Measurements from ENCODE around the gene CHCT1. TPM values are rescaled to one million over a fixed set of nuclear protein-coding genes. Genes with fewer than 3 reads are reported as not detected.

The CHCT1 gene
- total and polyA plus RNA-seq, 2 donors from 2014 or later = not detected

GRCh38 chr17:60442271-60443173 is 20.2 kb downstream of the CHCT1 start:
- H3K4me1 ChIP-seq (ENCODE audit: control insufficient read depth in 2 of 3, insufficient read depth in 2 of 3, low read depth in 1 of 3, low read length in 3 of 3) = no peaks in the 10 kb centered on the region
- peaks cover 4 to 8% (median 4%) of the 10 kb centered on the region in 3 donors for H3K36me3 ChIP-seq (ENCODE audit: control insufficient read depth in 2 of 3, insufficient read depth in 3 of 3, low read length in 3 of 3)
- intact Hi-C loops (cut with DNase I) = no loop called here
- TF ChIP-seq, protein P1, sequence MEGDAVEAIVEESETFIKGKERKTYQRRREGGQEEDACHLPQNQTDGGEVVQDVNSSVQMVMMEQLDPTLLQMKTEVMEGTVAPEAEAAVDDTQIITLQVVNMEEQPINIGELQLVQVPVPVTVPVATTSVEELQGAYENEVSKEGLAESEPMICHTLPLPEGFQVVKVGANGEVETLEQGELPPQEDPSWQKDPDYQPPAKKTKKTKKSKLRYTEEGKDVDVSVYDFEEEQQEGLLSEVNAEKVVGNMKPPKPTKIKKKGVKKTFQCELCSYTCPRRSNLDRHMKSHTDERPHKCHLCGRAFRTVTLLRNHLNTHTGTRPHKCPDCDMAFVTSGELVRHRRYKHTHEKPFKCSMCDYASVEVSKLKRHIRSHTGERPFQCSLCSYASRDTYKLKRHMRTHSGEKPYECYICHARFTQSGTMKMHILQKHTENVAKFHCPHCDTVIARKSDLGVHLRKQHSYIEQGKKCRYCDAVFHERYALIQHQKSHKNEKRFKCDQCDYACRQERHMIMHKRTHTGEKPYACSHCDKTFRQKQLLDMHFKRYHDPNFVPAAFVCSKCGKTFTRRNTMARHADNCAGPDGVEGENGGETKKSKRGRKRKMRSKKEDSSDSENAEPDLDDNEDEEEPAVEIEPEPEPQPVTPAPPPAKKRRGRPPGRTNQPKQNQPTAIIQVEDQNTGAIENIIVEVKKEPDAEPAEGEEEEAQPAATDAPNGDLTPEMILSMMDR (IDR thresholded peaks at IDR 0.05; ENCODE audit: borderline replicate concordance, extremely low read depth, insufficient read depth) = no peak
- H3K4me3 ChIP-seq (ENCODE audit: low read length in 3 of 3) = no peak overlapping the region
- H3K27ac ChIP-seq (ENCODE audit: low read depth in 2 of 2, low read length in 2 of 2) = no peak overlapping the region
- DNase-seq (peak in 1 of 5 donors; percentile 11), FAIRE-seq (no peak)
- H3K27me3 ChIP-seq (ENCODE audit: control insufficient read depth, insufficient read depth, low read length) = no peaks in the 10 kb centered on the region
- no peaks in the 10 kb centered on the region for H3K9me3 ChIP-seq (ENCODE audit: control insufficient read depth in 2 of 3, insufficient read depth in 1 of 3, low read length in 3 of 3)
- no peak overlapping the region for H3K9ac ChIP-seq (ENCODE audit: low read length in 3 of 3)

GRCh38 chr17:60443713-60444112 is 21.4 kb downstream of the CHCT1 start:
- Histone ChIP-seq H3K27ac (ENCODE audit: low read depth in 2 of 2, low read length in 2 of 2) (no peak overlapping the region), H3K4me1 (ENCODE audit: control insufficient read depth in 2 of 3, insufficient read depth in 2 of 3, low read depth in 1 of 3, low read length in 3 of 3) (no peaks in the 10 kb centered on the region), H3K9ac (ENCODE audit: low read length in 3 of 3) (no peak overlapping the region), H3K4me3 (ENCODE audit: low read length in 3 of 3) (no peak overlapping the region), H3K36me3 (ENCODE audit: control insufficient read depth in 2 of 3, insufficient read depth in 3 of 3, low read length in 3 of 3) (peaks cover 4 to 17% (median 7%) of the 10 kb centered on the region in 3 donors), H3K27me3 (ENCODE audit: control insufficient read depth, insufficient read depth, low read length) (no peaks in the 10 kb centered on the region), H3K9me3 (ENCODE audit: control insufficient read depth in 2 of 3, insufficient read depth in 1 of 3, low read length in 3 of 3) (no peaks in the 10 kb centered on the region)
- FAIRE-seq = no peak
- intact Hi-C loops (cut with DNase I) = no loop called here
- DNase-seq = no peak
- TF ChIP-seq, protein P1 (IDR thresholded peaks at IDR 0.05; ENCODE audit: borderline replicate concordance, extremely low read depth, insufficient read depth) = no peak

DNA sequence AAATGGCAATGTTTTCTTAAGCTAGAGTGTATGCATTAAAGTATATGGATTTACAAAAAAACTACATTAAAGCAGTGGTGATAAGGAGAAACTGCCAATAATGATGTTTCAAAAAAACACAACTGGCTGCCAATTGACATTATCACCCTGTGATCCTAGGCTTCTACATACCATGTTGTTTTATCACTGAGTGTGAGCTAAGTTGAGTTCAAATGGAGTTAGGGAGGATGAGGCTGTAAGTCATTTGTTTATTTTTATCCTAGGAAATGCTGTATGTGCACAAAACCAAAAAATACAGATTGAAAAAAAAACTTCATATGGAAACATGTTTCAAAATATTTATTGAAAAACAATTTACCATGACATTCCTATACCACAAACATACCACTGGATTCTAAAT is 22.9 kb downstream of the CHCT1 start:
- no peaks in the 10 kb centered on the region for H3K27me3 ChIP-seq (ENCODE audit: control insufficient read depth, insufficient read depth, low read length)
- H3K27ac ChIP-seq (ENCODE audit: low read depth in 2 of 2, low read length in 2 of 2) = no peak overlapping the region
- no peaks in the 10 kb centered on the region for H3K9me3 ChIP-seq (ENCODE audit: control insufficient read depth in 2 of 3, insufficient read depth in 1 of 3, low read length in 3 of 3)
- H3K36me3 ChIP-seq (ENCODE audit: control insufficient read depth in 2 of 3, insufficient read depth in 3 of 3, low read length in 3 of 3) = peaks cover 4 to 22% (median 7%) of the 10 kb centered on the region in 3 donors
- no peak for FAIRE-seq
- intact Hi-C loops (cut with DNase I) = no loop called here
- no peaks in the 10 kb centered on the region for H3K4me1 ChIP-seq (ENCODE audit: control insufficient read depth in 2 of 3, insufficient read depth in 2 of 3, low read depth in 1 of 3, low read length in 3 of 3)
- no peak overlapping the region for H3K9ac ChIP-seq (ENCODE audit: low read length in 3 of 3)
- TF ChIP-seq, protein P1 (IDR thresholded peaks at IDR 0.05; ENCODE audit: borderline replicate concordance, extremely low read depth, insufficient read depth) = no peak
- no peak overlapping the region for H3K4me3 ChIP-seq (ENCODE audit: low read length in 3 of 3)
- DNase-seq = no peak

Measured in kidney (tissue), 14 donors.